Adrenal gland (tissue), 5 donors: Measurements from ENCODE around the gene RPTN.

Experiments used
- POLR2A ChIP-seq, 2 donors: fragments of 450-650 bp; IDR thresholded peaks; one replicate each; pipeline ENCODE4 v1.6.1; 2017; ENCODE audit warnings: antibody characterized with exemption in 2 of 2, mild to moderate bottlenecking in 2 of 2, moderate library complexity in 1 of 2
- TF ChIP-seq, protein P1 (sequence below), 6 experiments: fragments of 450-650 bp in 4 of 6; fragments of 200-600 bp in 2 of 6; sonication (generic) in 1 of 6; IDR thresholded peaks; 1 replicate in 5 of 6; 2 replicates in 1 of 6; pipeline versions ENCODE4 v1.5.1 to v1.8.0; 2016 to 2021; ENCODE audit warnings: antibody characterized with exemption in 6 of 6, mild to moderate bottlenecking in 2 of 6, moderate library complexity in 1 of 6
- donor health status: DM: no; HTN: no; CAD: no.

DNA sequence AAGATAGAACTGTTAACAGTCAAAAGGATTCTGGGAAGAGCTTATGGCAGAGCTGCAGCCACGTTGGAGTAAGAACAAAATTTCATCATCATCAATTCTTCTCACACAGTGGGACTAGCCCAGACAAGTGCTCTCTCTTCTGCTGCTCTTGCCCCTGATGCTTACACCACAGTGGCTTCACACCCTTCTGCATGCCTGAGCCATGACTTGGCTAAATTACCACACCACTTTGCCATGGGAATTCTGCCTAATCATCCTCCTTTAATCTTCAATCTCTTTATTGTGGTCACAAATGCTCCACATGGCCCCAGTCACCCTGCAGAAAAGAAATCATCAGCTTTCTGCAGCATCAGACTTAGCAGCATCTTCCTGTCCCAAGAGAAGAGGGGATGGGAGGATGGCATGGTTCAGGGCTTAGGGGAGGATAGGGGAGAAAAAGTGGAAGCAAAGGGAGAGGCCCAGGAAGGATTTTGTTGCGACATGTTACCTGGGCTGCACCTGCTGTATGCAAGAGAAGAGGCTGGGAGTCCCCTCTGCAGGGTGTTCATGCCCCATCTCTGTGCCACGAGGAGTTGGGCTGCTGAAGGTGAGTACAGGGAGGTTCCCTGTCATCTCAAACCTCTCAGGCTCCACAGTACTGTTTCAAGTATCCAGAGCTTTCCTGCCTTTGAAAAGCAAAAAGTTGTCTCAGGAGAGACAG is 9.0 kb upstream of the RPTN start:
- TF ChIP-seq, protein P1, sequence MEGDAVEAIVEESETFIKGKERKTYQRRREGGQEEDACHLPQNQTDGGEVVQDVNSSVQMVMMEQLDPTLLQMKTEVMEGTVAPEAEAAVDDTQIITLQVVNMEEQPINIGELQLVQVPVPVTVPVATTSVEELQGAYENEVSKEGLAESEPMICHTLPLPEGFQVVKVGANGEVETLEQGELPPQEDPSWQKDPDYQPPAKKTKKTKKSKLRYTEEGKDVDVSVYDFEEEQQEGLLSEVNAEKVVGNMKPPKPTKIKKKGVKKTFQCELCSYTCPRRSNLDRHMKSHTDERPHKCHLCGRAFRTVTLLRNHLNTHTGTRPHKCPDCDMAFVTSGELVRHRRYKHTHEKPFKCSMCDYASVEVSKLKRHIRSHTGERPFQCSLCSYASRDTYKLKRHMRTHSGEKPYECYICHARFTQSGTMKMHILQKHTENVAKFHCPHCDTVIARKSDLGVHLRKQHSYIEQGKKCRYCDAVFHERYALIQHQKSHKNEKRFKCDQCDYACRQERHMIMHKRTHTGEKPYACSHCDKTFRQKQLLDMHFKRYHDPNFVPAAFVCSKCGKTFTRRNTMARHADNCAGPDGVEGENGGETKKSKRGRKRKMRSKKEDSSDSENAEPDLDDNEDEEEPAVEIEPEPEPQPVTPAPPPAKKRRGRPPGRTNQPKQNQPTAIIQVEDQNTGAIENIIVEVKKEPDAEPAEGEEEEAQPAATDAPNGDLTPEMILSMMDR (IDR thresholded peaks at IDR 0.05) = no peak
- no peak for TF ChIP-seq POLR2A (IDR thresholded peaks at IDR 0.05)
